Erythroblast (primary cell): ENCODE measurements around the gene CACNA1C.

Experiments
- DNase-seq, 2 experiments: peaks; one replicate each; lab custom pipeline; 2025; lab: John Stamatoyannopoulos, UW
- GATA1 ChIP-seq: IDR thresholded peaks from 2 replicates; pipeline ENCODE4 v1.6.1; 2011; ENCODE audit warnings: low read depth, mild to moderate bottlenecking, control low read depth, low read length, moderate library complexity
- POLR2A ChIP-seq: IDR thresholded peaks from 2 replicates; pipeline ENCODE4 v1.6.1; 2011; ENCODE audit warnings: mild to moderate bottlenecking, low read length

CACNA1C gene

GRCh38 chr12:2642176-2642892, 589.5 kb downstream of the CACNA1C start:
- DNase-seq, result no peak
- TF ChIP-seq POLR2A, result no peak
- no peak for TF ChIP-seq GATA1

DNA sequence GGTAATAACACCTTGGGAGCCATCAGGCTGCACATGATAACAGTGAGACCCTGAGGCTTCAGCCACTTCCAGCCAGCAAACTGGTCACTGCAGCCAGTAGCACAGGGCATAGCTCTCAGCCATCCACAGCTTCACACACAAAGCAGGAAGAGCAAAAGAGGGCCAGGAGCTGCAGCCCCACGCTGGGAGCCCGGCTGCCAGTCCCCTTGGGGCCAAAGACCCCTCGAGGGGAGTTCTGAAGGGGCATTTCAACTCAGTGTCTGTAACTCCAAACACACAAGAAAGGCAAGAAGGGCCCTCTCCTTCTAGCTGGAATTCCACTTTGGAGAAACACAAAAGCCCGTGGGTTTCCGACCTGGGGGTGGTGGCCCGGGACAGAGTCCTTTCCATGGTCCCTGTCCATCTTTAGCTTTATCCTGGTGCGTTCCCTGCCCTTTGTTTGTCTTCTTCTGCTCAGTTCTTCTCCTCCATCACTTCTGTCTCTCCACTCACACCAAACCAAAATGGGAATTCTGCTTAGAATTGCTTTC, 590.2 kb downstream of the CACNA1C start:
- DNase-seq, result no peak
- TF ChIP-seq POLR2A (no peak), GATA1 (no peak)

DNA sequence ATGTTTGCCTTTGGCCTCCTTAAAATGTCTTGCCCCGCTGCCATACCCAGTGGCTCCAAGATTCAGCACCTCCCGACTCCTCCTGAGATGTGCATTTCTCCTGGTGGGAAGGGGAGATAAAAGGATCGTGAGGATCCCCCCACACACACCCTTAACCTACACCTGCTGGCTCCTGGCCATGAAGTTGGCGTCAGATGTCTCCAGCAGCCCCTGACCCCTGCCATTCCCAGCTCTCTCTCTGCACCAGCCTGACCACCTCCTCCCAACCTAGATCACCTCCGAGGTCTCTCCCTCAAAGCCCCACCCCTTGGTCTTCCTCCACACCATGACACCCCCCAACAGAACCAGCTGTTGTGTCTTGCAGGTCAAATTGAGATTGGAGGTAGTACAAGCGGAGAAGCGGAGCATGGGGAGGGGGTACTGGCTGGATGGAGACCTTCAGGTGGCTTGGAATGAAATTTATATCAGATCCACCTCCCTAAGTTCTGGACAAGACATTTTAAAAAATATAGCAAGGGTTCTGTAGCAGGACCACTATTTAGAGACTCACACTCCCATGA, 590.9 kb downstream of the CACNA1C start:
- DNase-seq, result no peak
- no peak for TF ChIP-seq GATA1
- no peak for TF ChIP-seq POLR2A

GRCh38 chr12:2644683-2645405, 592.1 kb downstream of the CACNA1C start:
- no peak for TF ChIP-seq GATA1
- no peak for TF ChIP-seq POLR2A
- DNase-seq, result no peak

- no peak for DNase-seq
- TF ChIP-seq GATA1 (no peak), POLR2A (no peak)
These were observed 592.7 kb downstream of the CACNA1C start for GRCh38 chr12:2645460-2645859.

DNA sequence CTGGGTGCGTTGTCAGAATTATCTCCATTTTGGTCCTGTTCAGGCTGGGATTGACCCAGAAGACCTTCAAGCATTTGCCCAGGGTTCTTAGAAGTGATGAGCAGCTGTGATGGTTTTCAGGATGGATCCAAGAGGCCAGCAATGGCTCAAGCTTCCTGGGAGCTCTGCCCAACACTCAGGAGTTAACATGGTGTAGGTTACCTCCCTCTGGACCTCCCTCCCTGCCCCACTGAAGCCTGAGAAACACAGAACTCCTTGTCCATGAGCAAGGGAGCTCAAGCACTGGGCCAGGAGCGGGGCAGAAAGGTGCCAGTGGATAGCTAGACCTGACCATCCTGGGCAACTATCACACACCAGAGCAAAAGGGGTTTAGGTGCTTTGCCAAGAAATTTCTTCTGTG, 593.6 kb downstream of the CACNA1C start:
- no peak for DNase-seq
- TF ChIP-seq POLR2A (no peak), GATA1 (no peak)

- no peak for DNase-seq
- TF ChIP-seq POLR2A (no peak), GATA1 (no peak)
These were observed 594.4 kb downstream of the CACNA1C start for GRCh38 chr12:2647186-2647585.

DNA sequence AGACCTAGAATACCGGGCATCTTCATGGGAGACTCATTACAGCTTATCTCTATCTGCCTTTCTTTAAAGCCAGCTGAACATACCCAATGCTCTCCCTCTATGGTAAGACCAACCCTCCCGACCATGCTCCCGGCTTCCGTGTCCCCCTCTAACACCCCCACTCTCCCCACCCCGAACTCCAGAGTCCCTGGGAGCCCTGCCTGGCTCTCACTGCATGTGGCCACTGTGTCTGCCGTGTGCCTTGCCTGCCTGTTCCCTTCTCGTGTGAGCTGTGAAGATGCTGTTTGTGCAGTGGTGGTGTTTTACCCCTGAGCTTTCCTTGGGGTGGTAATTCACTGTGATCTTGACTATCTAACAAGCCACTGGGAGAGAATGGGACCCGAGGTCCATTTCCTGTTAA, 595.6 kb downstream of the CACNA1C start:
- TF ChIP-seq GATA1 (no peak), POLR2A (no peak)
- no peak for DNase-seq

DNA sequence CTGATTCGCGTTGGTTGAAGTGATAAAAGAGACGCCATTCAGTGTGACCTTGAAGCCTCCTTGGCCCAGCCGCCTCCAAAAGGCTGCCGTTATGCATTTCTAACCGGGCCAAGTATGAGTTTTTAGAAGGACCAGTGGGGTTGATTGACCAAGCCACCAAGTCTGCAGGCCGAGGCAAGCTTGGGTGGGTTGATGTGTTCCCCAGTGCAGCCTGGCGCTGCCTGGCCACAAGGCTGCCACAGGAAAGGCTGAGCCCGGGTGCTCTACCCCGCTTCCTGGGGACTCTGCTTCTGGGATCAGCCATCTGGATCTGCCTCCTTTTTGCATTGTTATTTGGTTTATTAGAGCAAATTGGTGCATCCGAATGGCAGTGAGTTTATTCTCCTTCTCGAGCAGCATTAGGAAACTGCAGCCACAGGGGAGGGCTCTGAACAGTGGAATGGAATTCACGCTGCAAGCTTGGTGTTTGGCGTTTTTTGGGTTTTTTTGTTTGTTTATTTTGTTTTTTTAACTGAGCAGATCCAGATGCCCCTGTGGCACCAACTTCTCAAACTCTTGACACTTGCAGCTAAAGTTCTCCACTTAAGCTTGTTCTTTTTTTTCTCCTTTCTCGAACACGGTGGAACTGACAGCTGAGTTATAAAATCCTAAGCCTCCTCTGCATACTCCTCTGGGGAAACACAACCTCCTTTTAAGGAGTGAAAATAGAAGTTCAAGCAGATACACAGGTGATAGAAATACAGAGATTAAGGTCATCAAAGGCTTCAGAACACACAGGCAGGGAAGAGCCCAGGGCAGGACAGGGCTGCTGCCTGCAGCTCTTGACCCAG, 596.6 kb downstream of the CACNA1C start:
- no peak for DNase-seq
- TF ChIP-seq GATA1 (no peak), POLR2A (no peak)

DNA sequence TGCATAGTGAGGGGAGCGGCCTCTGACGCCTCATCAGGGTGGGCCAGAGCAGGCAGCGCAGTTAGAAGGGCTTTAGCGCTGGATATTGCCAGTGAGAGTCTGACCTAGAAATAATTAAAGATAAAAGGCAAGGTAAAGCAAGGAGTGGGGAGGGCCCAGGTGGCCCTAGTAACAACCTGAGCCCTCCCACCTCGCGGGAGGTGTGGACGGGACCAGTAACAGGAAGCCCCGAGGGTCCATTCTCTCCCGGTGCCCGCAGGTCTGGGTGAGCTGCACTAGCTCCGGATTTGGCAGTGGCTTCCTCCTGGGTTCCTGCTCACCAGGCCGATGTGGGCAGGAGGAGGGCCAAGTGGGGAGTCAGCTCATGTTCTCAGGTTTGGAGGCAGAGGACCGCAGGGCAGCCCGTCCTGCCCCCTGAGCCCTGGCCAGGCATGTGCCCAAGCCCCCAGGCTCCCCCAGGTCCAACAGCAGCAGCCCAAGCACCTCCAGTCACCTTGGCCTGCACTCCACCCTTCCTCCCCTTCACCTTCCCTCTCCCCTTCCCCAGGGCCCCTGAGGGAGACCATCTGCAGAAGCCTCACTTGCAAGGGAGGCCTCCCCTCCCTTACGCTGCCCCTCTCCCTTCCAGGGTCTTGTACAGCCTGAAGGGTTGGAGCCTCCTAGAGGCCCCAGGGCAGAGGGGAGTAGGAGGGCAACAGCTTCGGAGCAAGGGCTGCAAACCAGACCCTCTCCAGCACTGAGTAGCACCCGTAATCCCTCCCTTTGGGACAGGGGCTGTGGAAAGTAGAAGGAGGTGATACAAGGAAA, 597.7 kb downstream of the CACNA1C start:
- no peak for TF ChIP-seq GATA1
- no peak for TF ChIP-seq POLR2A
- no peak for DNase-seq

- no peak for TF ChIP-seq POLR2A
- TF ChIP-seq GATA1, result no peak
- DNase-seq, result no peak
These were observed 598.5 kb downstream of the CACNA1C start for GRCh38 chr12:2651068-2651965.

DNA sequence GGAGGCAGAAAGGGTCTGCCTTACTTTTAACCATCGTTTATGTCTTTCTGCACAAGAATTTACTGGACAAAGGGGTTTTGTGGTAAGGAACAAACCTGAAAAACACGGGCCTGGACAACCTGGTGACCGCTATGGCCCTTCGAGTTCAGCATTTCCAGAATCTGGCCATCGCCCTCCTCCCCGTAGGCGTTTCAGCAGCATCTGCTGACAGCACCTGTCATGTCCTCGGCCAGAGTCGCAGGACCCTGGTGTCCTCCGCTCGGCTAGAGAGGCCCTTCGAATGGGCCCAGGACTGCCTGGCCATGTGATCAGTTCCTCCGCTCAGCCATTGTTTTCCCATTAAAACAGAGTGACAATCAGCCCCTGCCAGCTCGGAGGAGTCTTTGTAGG, 599.2 kb downstream of the CACNA1C start:
- TF ChIP-seq POLR2A, result no peak
- no peak for TF ChIP-seq GATA1

More for the DNA sequence above, 599.2 kb downstream of the CACNA1C start:
- DNase-seq, result no peak
